ENCODE measurements around the gene TOP3A. TPM values are rescaled to one million over a fixed set of nuclear protein-coding genes. Genes with fewer than 3 reads are reported as not detected.

TOP3A gene
- polyA plus RNA-seq, 1 donor = 60.6 TPM

DNA sequence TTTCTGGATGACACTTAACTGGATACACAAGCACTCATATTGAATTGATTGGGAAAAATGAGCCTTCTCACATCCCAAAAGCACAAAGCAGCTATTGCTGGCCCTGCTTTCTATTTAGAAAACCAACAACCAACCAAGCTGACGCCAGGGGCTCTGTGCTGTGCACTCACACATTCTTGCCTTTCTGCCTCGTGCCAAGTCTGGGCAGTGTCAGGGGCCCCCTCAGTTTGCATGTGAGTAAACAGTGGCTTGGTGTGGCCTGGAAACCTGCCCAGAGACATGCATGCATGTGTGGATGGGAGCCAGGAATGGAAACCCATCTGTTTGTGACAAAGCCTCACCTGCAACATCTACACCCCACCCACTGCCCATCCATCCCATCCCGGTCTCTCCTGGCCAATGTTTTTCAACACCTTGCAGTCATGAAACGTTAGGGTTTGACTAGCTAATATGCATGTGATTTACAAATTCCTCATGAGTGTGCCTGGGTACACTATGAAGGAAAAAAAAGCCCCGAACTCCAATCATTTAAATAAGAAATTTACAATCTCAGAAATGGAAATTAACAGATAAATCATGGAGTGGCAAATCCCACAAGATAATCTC lies 33.9 kb downstream of the TOP3A start:
- no peak for DNase-seq

DNA sequence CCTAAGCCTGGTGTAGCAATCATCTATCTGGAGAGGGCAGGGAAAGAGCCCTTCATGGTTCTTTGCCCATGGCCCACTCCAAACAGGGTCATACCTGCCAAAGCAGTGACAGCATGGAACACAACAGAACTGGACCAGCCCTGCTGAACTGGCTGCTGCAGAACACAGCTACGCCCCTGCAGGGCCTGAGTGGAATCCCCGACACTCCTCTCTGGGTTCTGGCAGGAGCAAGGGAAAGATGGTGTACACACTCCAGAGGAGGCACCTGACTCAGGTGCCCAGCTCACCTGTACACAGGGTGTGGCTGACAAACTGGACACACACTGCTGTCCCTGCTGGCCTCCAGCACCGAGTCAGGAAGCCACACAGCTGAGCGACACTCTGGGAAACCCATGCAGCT lies 34.5 kb downstream of the TOP3A start:
- DNase-seq = no peak

DNA sequence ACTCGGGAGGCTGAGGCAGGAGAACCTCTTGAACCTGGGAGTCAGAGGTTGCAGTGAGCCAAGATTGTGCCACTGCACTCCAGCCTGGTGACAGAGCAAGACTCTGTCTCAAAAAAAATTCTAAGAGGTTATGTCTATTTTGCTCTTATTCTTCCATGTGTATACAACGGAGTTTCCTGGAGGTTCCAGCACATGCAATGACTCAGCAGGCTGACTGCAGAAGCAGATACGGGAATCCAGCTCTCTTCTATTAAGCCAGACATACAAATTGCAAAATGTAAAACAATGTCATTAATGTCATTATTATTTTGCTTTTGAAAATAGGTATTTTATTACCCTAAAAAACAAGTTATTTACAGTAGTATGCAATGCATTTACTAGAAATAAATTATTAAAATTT lies 35.9 kb downstream of the TOP3A start:
- DNase-seq = no peak

DNA sequence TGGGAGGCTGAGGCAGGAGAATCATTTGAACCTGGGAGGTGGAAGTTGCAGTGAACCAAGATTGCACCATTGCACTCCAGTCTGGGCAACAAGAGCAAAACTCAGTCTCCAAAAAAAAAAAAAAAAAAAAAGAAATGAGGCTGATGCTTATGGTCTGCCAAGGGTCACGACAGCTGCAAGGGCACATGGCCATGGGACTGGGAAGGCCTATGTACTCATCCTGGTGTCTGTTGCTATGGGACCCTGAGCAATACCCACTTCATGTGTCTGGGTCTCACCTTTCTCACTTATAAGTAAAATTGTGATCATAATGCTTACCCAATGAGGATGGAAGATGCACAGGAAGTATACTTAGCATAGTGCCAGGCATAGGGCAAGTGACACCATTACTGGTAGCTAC lies 37.7 kb downstream of the TOP3A start:
- no peak for DNase-seq

DNA sequence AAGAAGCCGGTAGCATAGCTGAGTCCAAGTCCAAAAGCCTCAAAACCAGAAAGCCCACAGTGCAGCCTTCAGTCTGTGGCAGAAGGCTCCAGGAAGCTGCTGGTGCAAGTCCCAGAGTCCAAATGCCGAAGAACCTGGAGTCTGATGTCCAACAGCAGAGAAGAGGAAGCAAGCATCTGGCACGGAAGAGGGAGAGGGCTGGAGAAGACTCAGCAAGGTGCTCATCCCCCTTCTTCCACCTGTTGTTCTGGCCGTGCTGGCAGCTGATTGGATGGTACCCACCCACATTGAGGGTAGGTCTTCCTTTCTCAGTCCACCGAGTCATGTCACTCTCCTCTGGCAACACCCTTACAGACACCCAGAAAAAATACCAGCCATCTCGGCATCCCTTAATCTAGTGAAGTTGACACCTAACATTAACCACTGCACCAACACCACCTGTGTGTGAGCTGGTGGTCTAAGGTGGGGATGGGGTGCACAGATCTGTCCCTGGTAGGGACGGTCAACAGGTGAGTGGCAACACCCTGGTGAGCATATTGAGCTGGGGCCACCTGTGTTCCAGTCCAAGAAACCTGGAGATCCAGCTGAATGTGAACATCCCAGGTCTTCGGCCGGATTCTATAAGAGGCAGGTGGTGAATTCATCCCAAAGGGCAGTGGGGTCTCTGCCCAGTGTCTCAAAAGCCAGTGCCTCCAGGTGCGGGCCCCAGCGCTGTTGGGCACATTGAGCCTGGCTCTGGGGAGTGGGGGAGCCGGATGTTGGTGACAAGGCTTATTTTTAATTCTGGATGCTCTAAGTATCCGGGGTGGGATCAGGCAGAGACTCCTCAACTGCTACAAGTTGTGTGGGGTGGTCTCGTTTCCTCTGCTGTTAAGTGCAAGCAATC lies 44.5 kb downstream of the TOP3A start:
- DNase-seq = no peak

DNA sequence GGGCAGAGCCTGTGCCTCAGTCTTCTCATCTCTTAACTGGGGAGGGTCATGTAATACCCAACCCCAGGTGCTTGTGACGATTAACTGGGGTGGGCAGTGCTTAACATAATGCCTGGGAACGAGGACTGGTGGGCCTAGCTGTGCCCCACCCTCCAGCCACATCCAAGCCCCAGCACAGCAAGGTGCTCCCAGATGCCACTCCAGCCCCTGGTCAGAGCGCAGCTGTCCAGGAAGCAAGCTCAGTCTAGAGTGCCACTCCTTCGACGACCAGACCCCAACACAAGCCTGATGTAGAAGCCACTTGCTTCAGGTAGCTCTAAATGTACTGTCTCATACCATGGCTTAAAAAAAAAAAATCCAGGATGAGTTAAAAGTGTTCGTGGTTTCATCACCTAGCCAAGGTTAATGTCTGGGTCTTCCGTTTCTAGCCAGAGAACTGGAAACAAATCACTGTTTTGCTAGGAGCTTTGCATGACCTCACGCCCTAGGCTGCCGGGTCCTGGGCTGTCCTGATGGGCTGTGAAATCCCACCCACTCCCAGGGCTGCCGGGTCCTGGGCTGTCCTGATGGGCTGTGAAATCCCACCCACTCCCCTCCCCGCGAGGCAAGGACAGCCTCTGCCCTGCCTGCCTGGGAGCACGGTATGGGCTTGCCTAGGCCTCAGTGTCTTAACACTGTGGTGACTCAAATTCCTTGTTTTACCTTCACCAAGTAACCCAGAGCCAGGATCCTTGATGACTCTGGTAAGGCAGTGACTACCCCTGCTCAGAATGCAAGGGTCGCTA lies 46.7 kb downstream of the TOP3A start:
- DNase-seq = no peak

DNA sequence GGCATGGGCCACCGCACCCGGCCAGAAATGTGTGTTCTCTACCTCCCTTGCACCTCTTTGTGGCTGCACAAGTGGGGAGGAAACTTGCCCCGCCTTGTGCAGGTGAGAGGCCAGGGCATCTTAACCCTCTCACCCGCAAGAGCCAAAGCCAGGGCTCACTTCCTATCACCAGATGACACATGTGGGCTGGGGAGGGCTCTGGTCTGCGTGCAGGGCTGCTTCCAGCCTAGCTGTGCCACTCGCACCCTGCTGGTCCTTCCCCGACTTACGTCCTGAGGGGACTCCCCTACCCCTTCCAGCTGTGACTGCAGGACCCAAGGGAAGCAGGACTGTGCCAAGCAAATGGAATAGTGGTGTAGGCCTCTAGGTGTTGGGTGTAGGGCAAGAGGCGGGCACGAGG lies 47.4 kb downstream of the TOP3A start:
- DNase-seq = no peak

DNA sequence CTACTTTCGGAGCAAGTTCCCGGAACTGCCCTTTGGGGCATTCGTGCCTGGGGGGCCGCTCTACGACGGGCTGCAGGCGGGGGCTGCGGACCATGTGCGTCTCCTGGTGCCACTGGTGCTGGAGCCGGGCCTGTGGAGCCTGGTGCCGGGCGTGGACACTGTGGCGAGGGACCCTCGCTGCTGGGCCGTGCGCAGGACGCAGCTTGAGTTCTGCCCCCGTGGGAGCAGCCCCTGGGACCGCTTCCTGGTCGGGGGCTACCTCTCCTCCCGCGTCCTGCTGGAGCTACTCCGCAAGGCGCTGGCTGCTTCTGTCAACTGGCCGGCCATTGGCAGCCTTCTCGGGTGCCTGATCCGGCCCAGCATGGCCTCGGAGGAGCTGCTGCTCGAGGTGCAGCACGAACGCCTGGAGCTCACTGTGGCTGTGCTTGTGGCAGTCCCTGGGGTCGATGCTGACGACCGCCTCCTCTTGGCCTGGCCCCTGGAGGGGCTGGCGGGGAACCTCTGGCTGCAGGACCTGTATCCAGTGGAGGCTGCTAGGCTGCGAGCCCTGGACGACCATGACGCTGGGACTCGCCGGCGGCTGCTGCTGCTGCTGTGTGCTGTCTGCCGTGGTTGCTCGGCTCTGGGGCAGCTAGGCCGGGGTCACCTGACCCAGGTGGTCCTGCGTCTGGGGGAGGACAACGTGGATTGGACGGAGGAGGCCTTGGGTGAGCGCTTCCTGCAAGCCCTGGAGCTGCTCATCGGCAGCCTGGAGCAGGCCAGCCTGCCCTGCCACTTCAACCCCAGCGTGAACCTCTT lies 50.7 kb downstream of the TOP3A start:
- DNase-seq = no peak

DNA sequence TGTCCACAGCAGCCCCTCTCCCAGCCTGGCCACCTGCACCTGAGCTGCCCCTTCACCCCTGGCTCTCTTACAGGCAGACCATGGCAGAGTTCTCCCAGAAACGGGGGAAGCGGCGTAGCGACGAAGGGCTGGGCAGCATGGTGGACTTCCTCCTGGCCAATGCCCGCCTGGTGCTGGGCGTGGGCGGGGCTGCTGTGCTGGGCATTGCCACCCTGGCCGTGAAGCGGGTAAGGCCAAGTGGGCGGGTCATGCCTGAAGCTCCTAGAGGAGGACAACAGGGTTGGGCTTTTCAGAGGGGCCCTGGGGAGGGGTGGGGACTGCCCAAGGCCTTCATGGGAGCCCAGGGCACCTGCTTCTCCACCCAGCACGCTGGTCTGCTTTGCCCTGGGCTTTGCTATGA lies 52.2 kb downstream of the TOP3A start:
- no peak for DNase-seq

DNA sequence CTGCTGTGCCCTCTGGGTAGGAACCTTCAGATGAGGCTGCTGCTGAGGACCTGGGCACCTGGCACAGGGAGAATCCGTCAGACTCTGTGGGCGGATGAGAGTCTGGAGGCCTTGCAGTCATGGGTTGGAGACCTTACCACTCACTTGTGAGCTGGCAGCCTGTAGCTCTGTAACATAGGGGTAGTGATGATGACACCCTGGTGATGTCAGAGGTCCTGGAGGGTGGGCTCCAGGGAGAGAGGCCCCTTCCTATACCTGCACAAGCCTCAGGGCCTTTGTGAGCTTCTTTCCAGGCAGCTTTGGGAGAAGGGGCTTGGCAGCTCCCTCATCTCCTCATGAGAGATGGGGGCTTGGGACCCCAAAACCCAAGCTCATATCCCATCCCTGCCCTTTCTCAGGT lies 52.7 kb downstream of the TOP3A start:
- no peak for DNase-seq

DNA sequence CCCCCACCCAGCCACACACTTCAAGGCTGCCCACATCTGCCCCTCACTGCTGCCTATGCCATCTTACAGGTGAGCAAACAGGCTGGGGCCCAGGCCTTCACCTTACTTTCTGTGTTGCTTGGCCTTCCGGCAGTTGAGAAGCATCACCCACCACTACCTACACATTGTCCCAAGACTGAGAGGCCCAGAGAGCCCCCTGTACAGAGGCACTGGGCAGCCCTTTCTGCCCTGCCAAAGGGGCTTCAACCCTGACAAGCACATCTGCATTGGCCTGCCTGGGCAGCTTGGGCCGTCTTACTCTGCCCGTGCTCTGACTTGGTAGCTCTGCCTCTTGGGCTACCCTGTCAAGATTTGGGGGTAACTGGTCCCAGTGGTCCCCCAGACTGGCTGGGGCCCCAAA lies 53.1 kb downstream of the TOP3A start:
- no peak for DNase-seq

DNA sequence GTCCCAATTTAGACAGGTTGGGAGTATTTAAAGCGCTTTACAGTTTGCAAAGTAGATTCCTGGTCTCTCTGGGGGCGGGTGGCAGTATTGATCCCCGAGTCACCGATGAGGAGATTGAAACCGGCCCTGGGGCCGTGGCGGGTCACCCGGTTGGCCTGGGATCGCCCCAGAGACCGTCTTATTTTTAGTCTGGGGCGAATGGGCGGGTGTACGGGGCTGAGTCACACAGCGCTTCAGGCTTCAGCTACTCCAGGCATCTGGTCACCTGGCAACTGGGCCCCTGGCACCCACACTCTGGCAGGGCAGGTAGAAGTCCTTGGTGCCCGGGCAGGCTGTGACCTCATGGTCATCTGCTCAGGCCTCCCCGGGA lies 53.7 kb downstream of the TOP3A start:
- DNase-seq = no peak

DNA sequence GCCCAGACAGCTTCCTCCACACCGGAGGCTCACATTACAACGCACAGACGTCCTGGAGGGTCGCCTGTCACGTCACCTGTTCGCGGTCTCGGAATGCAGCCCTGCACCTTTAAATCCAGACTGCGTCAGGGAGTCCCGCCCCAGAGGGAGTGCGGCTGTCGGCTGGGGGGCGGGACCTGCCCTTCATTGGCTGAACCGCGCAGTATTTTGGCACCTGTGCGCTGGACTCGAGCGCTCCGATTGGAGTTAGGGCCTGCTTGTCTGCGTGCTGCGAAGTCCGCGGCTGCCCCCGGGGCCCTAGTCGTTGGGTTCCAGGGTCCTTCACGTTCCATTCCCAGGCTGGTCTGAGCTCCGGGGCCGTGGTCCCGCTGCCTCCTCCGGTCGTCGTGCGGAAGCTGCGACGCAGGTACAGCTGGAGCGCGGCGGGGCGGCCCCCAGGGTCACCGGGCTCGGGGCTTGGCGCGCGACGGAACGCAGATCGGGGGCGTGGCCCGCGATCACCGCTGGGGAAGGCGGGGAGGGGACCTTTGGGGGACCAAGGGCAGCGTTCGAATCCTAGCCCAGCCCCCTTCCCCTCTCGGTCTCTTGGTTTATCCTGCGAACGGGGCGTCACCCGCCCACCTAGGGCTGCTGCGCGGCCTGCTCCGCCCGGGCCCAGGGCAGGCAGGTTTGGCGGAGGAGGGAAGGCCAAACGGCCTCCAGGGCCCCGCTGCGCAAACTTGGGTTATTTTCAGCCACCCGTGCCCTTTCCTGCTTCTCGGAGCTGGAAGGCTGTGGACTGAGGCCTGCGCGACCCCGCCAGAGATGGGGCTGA lies 54.3 kb downstream of the TOP3A start, which contains the start of gene MIEF2:
MIEF2 (plus strand) TSS at position 331 of the 814 bp plus-strand sequence. CDS start 2,059 bp downstream, outside the sequence.
- peak; percentile 92 for DNase-seq

DNA sequence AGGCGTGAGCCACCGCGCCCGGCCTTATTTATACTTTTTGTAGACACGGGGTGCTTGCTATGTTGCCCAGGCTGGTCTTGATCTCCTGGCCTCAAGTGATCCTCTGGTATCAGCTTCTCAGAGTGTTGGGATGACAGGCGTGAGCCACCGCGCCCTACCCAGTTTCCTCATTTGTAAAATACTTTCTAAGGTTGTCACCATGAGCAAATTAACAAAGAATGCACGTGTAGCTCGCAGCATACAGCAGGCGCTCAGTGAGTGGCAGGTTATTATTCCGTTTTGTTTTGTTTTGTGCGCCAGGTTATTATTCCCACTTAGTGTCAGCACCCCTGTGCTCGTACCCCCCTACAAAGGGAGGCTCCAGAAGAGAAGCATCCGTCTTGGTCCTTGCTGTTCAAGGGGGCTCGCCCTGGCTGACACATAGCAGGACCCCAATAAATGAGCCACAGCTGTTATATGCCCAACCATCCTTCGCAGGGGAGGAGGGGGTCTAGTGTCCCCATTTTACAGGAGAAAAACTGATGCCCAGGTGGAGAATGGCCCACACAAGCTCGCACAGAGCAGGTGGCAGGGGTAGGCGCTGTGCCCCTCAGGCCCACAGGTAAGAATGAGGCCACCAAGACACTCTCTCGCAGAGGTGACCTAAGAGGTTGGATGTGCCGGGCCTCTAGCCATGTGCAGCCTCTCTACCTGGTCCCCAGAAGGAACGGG lies 55.0 kb downstream of the TOP3A start:
- no peak for DNase-seq

DNA sequence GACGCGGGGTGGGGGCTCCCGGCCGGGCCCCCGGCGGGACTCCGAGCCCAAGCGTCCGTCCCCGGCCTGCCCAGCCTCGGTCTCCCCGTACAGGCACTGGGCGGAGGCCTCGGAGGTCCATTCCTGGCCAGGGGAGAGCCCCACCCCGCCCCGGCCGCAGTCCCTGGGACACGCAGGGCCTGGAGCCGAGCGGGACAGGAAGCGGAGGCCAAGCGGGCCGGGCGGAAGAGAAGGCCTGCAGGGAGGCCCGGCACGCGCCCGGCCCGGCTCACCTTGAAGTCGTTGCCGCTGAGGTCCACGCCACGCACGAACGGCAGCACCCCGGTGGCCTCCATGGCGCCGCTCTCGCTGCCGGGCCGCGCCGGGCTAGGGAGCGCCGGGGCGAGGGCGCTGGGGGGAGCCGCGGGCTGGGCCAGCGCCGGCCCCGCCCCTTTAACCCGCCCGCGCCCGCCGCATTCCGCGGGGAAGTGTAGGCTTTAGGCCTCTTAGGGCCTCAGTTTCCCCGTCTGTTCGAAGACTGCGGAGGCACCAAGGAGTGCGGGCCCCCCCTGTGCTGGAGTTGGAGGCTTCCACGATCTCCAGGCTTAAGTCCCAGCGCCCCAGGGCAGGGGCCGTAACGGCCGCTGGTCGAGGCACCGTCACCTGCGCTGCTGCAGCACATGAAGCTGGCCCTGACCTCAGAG lies 56.3 kb downstream of the TOP3A start, which contains the start of gene FLII:
FLII (minus strand) TSS at position 383 of the 683 bp plus-strand sequence; CDS start at position 335, 48 bp downstream.
- peak; percentile 35 for DNase-seq

DNA sequence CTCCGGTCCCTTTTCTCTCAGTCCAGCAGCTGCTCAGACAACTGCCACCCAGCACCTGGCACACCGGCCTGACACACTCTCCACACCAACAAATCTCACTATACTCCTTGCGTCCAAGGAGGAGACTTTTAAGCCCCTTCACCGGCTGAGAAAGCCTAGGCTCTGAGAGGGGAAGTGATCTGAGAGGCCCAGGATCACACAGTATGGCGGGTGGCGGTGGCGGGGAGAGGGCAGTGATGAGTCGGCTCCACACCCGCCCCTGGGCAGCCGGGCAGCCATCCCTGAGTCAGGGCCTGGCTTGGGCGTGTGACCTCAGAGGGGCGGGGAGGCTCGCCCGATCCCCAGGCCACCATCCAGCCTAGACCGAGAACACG lies 56.8 kb downstream of the TOP3A start:
- DNase-seq = no peak

DNA sequence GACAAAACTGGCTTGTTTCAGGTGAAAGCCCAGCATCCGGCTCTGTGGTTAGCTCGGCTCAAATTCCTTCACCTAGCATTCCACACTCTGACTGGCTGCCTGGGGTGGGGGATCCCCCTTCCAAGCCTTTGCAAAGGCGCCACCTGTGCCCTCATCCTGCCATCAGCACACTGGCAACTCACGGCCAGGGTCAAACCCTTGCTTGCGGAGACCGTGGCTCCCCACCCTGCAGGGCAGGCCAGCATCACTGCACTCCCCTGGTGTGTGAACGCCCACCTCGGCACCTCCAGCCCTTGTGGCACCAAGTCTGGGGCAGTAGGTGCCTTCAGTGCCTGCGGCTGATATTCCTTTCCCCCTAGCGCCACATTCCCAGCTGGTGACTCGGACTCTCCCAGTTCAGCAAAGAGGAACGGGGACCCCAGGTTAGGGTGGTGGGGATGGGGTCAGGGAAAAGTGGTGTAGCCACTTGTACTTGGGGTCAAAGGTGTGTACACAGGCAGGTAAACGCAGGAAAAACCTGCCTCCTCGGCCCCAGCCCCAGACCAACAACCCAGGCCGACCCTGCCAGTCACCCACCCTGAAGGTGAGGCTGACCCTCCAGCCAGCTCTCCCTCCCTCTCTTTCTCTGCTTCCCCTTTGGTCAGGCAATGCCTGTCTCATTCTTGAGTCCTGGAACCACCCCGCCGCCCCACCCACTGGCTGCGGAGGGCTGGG lies 57.4 kb downstream of the TOP3A start:
- DNase-seq = no peak

DNA sequence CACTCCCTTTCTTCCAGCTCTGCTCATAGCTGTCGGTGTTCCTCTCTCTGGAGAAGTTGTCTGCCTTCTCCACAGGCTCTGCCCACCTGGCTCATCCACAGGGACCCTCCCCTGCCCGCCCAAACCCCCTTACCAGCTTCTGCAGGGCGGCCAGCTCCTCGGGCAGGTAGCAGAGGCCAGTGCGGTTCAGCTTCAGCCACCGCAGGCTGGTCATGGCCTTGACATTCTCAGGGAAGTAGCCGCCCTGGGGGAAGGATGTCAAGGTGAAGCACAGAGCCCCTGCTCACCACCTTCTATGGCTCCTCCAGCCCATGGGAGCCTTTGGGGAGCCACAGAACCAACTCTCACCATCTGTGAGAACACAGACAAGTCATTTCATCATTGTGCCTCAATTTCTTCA lies 58.0 kb downstream of the TOP3A start:
- DNase-seq = no peak

DNA sequence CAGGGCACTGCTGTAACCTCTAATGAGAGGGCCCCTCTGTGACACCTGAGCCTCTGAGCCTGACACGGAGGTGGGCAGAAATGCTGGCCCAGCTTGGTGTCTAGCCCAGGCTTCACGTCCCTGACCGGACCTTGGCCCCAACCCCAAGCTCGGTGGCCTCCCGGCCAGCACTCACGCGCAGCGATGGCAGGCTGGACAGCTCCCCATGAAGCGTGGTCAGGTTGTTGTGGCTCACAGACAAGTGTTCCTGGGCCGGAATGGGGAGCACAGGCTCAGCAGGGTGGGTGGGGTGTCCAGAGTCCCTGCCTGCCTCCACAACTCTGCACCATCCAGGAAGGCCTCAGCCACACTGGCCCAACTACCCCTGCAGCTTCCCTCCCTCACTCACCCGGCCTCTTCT lies 58.4 kb downstream of the TOP3A start:
- DNase-seq = no peak

All from left kidney (tissue), 2 donors.